Aorta (tissue), 5 donors: ENCODE data around the gene PAM. TPM values are rescaled to one million over a fixed set of nuclear protein-coding genes. Genes with fewer than 3 reads are reported as not detected.

Experiments used
- ATAC-seq: fragments of 200-7000 bp; cut with Tn5 transposase; one replicate; pipeline ENCODE4 v1.9.1; 2022; ENCODE audit warnings: moderate library complexity; ENCODE audit not compliant: low FRiP score
- DNase-seq, 2 donors: peaks; one replicate each; pipeline ENCODE4 v3.0.0-alpha.2; 2020
- H3K27ac ChIP-seq, 2 donors: one replicate each; pipeline ENCODE4 v1.5.1; 2013; ENCODE audit warnings: low read length in 2 of 2, mild to moderate bottlenecking in 2 of 2, moderate library complexity in 2 of 2, control low read depth in 1 of 2, inconsistent platforms in 1 of 2, low read depth in 1 of 2
- H3K27me3 ChIP-seq, 2 donors: one replicate each; pipeline ENCODE4 v1.6.1; 2013; ENCODE audit warnings: control low read depth in 1 of 2, low read length in 1 of 2, mild to moderate bottlenecking in 1 of 2, moderate library complexity in 1 of 2; ENCODE audit not compliant: insufficient read depth in 2 of 2, control insufficient read depth in 1 of 2
- H3K36me3 ChIP-seq, 2 donors: one replicate each; pipeline ENCODE4 v1.6.1; 2013; ENCODE audit warnings: control low read depth in 1 of 2, low read length in 1 of 2, mild to moderate bottlenecking in 1 of 2; ENCODE audit not compliant: insufficient read depth in 2 of 2, control insufficient read depth in 1 of 2
- H3K4me1 ChIP-seq, 2 donors: one replicate each; pipeline ENCODE4 v1.6.1; 2013; ENCODE audit warnings: low read length in 2 of 2, control low read depth in 1 of 2, mild to moderate bottlenecking in 1 of 2, moderate library complexity in 1 of 2; ENCODE audit not compliant: insufficient read depth in 2 of 2, control insufficient read depth in 1 of 2
- H3K4me3 ChIP-seq, 2 donors: one replicate each; pipeline ENCODE4 v1.5.1; 2013; ENCODE audit warnings: low read length in 2 of 2, control low read depth in 1 of 2, mild to moderate bottlenecking in 1 of 2
- H3K9me3 ChIP-seq: one replicate; pipeline ENCODE4 v1.6.1; 2013; ENCODE audit warnings: mild to moderate bottlenecking, low read length; ENCODE audit not compliant: control insufficient read depth
- WGBS, 2 donors: extraction: QIAGEN DNeasy Blood & Tissue Kit; methylation state at CpG; one replicate each; pipeline ENCODE4 v1.1.7; 2013; 5-methylcytosine and 5-hydroxymethylcytosine counted together
- intact Hi-C, 2 donors: fragments of 100-400 bp; cut with DNase I; formaldehyde crosslinking; loops; one replicate each; pipeline versions ENCODE4 v1.14.2 to v1.15.0; 2022
- polyA plus RNA-seq, 2 donors: library from polyadenylated mRNA; stranded (reverse); fragments of 200-250 nt; gene quantifications; one replicate each; pipeline ENCODE4 v1.2.3, GENCODE V29; 2013
- total RNA-seq, 2 donors: library from RNA; stranded (reverse); fragmentation: NEBNext Ultra II Directional; extraction: Animal tissue kit (Norgen Biotek cat#: 25700); gene quantifications; one replicate each; pipeline ENCODE4 v1.2.1, GENCODE V29; 2021
- donor health status: healthy with polysubstance abuse.
- donor health status: Bipolar disorder and iron deficiency.
- donor health status: DM: no; HTN: no; CAD: no.
- donor health status: DM: no; HTN: no; CAD: no.
- donor health status: DM: yes; HTN: yes; CAD: no.

PAM gene
- total and polyA plus RNA-seq, 4 donors: 382 to 787 (median 620) TPM

GRCh38 chr5:103000089-103000488 is 245.0 kb downstream of the PAM start:
- H3K27me3 ChIP-seq: no peaks in the 10 kb centered on the region
- H3K9me3 ChIP-seq: no peaks in the 10 kb centered on the region
- no peak for DNase-seq
- intact Hi-C loops: no loop called here
- no peaks in the 10 kb centered on the region for H3K36me3 ChIP-seq
- no peak for ATAC-seq
- no peak overlapping the region for H3K27ac ChIP-seq
- no peak overlapping the region for H3K4me3 ChIP-seq
- H3K4me1 ChIP-seq: no peaks in the 10 kb centered on the region

GRCh38 chr5:103003872-103004271 is 248.8 kb downstream of the PAM start:
- Histone ChIP-seq H3K36me3 (peaks cover 2 to 3% of the 10 kb centered on the region in 2 donors), H3K9me3 (no peaks in the 10 kb centered on the region), H3K27ac (no peak overlapping the region), H3K27me3 (no peaks in the 10 kb centered on the region), H3K4me3 (no peak overlapping the region), H3K4me1 (peaks cover 0 to 1% of the 10 kb centered on the region in 2 donors)
- intact Hi-C loops: no loop called here
- WGBS, 2 donors: 52 to 60% methylated on average over 4 of the region's 4 CpGs
- ATAC-seq (no peak), DNase-seq (no peak)

- Histone ChIP-seq H3K9me3 (no peaks in the 10 kb centered on the region), H3K4me3 (no peak overlapping the region), H3K4me1 (peaks cover 0 to 1% of the 10 kb centered on the region in 2 donors), H3K27ac (no peak overlapping the region), H3K36me3 (peaks cover 2 to 3% of the 10 kb centered on the region in 2 donors), H3K27me3 (no peaks in the 10 kb centered on the region)
- intact Hi-C loops: no loop called here
- ATAC-seq (no peak), DNase-seq (no peak)
Measured at GRCh38 chr5:103005276-103005675, 250.2 kb downstream of the PAM start.

- Histone ChIP-seq H3K27me3 (no peaks in the 10 kb centered on the region), H3K27ac (no peak overlapping the region), H3K4me1 (peaks cover 0 to 1% of the 10 kb centered on the region in 2 donors), H3K36me3 (peaks cover 2 to 3% of the 10 kb centered on the region in 2 donors), H3K4me3 (no peak overlapping the region), H3K9me3 (no peaks in the 10 kb centered on the region)
- DNase-seq: no peak
- no peak for ATAC-seq
- intact Hi-C loops: no loop called here
- WGBS, 2 donors: 12 to 19% methylated on average over 1 of the region's 1 CpG
Measured at GRCh38 chr5:103006921-103007320, 251.8 kb downstream of the PAM start.

GRCh38 chr5:103010168-103010567 is 255.1 kb downstream of the PAM start:
- ATAC-seq (no peak), DNase-seq (no peak)
- Histone ChIP-seq H3K4me3 (no peak overlapping the region), H3K36me3 (peaks cover 2 to 3% of the 10 kb centered on the region in 2 donors), H3K27ac (no peak overlapping the region), H3K27me3 (no peaks in the 10 kb centered on the region), H3K9me3 (no peaks in the 10 kb centered on the region), H3K4me1 (peaks cover 1 to 5% of the 10 kb centered on the region in 2 donors)
- intact Hi-C loops: no loop called here
- WGBS, 2 donors: 18 to 19% methylated on average over 2 of the region's 2 CpGs

GRCh38 chr5:103013933-103014552 is 258.9 kb downstream of the PAM start:
- Histone ChIP-seq H3K27me3 (no peaks in the 10 kb centered on the region), H3K36me3 (no peaks in the 10 kb centered on the region), H3K4me1 (peaks cover 2 to 11% of the 10 kb centered on the region in 2 donors), H3K9me3 (no peaks in the 10 kb centered on the region), H3K4me3 (no peak overlapping the region), H3K27ac (no peak overlapping the region)
- ATAC-seq (no peak), DNase-seq (no peak)
- 0 to 76% methylated on average over 1 of the region's 1 CpG for WGBS, 2 donors
- intact Hi-C loops: no loop called here

- intact Hi-C loops: no loop called here
- no peaks in the 10 kb centered on the region for H3K36me3 ChIP-seq
- WGBS, 2 donors: 17 to 25% methylated on average over 2 of the region's 2 CpGs
- peak overlapping the region in 1 of 2 donors; percentile 22 for H3K27ac ChIP-seq
- H3K4me3 ChIP-seq: no peak overlapping the region
- H3K4me1 ChIP-seq: peaks cover 2 to 11% of the 10 kb centered on the region in 2 donors
- H3K27me3 ChIP-seq: no peaks in the 10 kb centered on the region
- no peak for DNase-seq
- H3K9me3 ChIP-seq: no peaks in the 10 kb centered on the region
- ATAC-seq: no peak
Measured at GRCh38 chr5:103014983-103015382, 259.9 kb downstream of the PAM start.

GRCh38 chr5:103016167-103016566 is 261.1 kb downstream of the PAM start:
- intact Hi-C loops: no loop called here
- 23 to 26% methylated on average over 2 of the region's 2 CpGs for WGBS, 2 donors
- no peaks in the 10 kb centered on the region for H3K27me3 ChIP-seq
- peak overlapping the region in 1 of 2 donors; percentile 32 for H3K27ac ChIP-seq
- no peak overlapping the region for H3K4me3 ChIP-seq
- no peaks in the 10 kb centered on the region for H3K9me3 ChIP-seq
- DNase-seq (no peak), ATAC-seq (no peak)
- peaks cover 0 to 4% of the 10 kb centered on the region in 2 donors for H3K36me3 ChIP-seq
- peaks cover 2 to 11% of the 10 kb centered on the region in 2 donors for H3K4me1 ChIP-seq

- Histone ChIP-seq H3K9me3 (no peaks in the 10 kb centered on the region), H3K27ac (no peak overlapping the region), H3K4me3 (no peak overlapping the region), H3K27me3 (no peaks in the 10 kb centered on the region), H3K36me3 (peaks cover 0 to 6% of the 10 kb centered on the region in 2 donors), H3K4me1 (peaks cover 2 to 8% of the 10 kb centered on the region in 2 donors)
- DNase-seq (no peak), ATAC-seq (no peak)
- 83 to 91% methylated on average over 1 of the region's 1 CpG for WGBS, 2 donors
- intact Hi-C loops: no loop called here
Measured at GRCh38 chr5:103019804-103020203, 264.7 kb downstream of the PAM start.
